ENCODE results near the gene CYSTM1.

DNA sequence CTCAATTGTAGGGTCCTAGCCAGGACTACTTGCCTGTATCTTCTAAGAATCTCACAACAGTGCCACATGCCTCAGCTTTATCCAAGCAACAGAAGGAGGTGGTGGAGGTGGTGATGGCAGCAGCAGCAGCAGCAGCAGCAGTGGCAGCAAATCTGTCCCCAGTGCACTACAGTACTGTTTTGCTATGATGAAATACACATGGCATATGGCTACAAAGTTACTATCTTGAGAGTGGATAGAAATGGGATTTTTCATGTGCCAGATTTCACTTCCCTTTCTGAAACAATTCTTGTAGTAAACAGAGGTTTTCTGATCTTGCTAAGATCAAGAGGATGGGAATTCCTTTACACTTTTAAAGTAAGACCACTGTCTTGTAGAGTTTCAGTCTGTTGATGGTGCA lies 8.1 kb upstream of the CYSTM1 start:
- TF ChIP-seq, protein P1, sequence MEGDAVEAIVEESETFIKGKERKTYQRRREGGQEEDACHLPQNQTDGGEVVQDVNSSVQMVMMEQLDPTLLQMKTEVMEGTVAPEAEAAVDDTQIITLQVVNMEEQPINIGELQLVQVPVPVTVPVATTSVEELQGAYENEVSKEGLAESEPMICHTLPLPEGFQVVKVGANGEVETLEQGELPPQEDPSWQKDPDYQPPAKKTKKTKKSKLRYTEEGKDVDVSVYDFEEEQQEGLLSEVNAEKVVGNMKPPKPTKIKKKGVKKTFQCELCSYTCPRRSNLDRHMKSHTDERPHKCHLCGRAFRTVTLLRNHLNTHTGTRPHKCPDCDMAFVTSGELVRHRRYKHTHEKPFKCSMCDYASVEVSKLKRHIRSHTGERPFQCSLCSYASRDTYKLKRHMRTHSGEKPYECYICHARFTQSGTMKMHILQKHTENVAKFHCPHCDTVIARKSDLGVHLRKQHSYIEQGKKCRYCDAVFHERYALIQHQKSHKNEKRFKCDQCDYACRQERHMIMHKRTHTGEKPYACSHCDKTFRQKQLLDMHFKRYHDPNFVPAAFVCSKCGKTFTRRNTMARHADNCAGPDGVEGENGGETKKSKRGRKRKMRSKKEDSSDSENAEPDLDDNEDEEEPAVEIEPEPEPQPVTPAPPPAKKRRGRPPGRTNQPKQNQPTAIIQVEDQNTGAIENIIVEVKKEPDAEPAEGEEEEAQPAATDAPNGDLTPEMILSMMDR (IDR thresholded peaks at IDR 0.05 in 4 of 5, conservative IDR thresholded peaks at IDR 0.05 in 1 of 5) = no peak
- TF ChIP-seq POLR2A (IDR thresholded peaks at IDR 0.05) = no peak
